Measurements from ENCODE around the gene ASB3.
"Not testable (repeated sequence)": the region's sequence is repeated elsewhere in the genome, so short reads cannot be mapped to it uniquely, and the experiment has no call there.

ASB3 gene

DNA sequence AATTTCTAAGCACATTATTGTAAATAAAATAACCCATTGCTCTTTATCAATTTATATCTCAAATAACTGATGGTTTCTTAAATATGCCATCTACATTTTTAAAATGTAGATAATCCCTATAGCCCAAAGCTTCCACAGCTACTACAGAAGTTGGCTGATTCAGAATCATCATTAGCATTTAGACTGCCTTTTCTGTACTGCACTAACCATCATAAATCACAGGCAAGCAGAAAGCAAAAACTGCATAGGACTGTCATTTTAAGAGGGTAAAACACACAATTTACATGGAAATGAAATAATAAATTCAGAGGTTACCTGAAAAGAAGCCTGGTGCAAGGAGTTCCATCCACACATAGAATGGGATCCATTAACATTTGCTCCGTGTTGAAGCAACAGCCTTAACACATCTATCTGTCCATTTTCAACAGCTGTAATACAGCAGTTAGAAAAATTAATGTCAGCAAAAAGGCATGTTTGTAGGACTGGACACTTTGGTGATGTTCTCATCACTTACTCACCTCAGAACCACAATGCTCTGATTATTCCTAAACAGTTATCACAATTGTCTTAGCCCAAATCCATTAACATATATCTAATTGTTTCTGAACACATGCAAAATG, 57.5 kb downstream of the ASB3 start:
- no peak for DNase-seq (ENCODE audit: low read depth)

DNA sequence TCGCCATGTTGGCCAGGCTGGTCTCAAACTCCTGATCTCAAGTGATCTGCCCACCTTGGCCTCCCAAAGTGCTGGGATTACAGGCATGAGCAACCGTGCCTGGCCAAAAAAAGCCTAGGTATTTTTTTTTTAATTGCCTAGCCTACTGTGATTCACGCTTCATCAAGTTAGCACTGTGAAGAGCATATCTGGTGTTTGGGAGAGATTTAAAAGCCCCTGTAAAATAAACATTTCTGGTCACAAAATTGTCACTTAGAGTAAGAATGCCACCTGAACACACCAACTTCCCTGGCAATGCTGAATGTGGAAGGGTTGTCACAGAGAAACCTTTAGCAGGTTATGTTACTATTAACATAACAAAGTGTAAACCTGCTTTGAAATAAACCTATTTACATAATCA, 58.8 kb downstream of the ASB3 start:
- no peak for DNase-seq (ENCODE audit: low read depth)

DNA sequence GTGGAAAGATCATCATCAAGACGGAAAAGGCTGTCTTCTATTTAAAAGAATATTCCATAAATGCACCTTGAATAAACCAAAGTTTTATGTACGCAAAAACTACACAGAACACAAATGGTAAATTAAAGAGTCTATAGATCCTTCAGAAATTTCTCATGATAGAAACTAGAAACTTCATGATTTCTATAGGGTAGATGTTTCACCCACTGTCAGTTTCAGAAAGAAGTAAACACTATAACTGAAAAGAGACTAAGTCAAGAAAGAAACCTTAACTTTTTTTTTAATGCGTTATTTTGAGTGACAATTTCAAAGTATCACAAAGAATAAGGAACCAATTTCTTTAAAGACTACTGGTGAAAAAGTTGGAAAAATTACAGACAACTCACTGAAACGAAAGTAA, 61.1 kb downstream of the ASB3 start:
- DNase-seq (ENCODE audit: low read depth), result no peak

- DNase-seq (ENCODE audit: low read depth), result peak; percentile 84
Measured at GRCh38 chr2:53724536-53724935, 62.2 kb downstream of the ASB3 start.

- DNase-seq (ENCODE audit: low read depth), result not testable (repeated sequence)
Measured at GRCh38 chr2:53720944-53721343, 65.8 kb downstream of the ASB3 start.

GRCh38 chr2:53715568-53715967, 71.2 kb downstream of the ASB3 start:
- DNase-seq (ENCODE audit: low read depth), result peak; percentile 15

GRCh38 chr2:53711271-53711780, 75.4 kb downstream of the ASB3 start:
- no peak for DNase-seq (ENCODE audit: low read depth)

- no peak for DNase-seq (ENCODE audit: low read depth)
Measured at GRCh38 chr2:53708988-53709387, 77.8 kb downstream of the ASB3 start.

DNA sequence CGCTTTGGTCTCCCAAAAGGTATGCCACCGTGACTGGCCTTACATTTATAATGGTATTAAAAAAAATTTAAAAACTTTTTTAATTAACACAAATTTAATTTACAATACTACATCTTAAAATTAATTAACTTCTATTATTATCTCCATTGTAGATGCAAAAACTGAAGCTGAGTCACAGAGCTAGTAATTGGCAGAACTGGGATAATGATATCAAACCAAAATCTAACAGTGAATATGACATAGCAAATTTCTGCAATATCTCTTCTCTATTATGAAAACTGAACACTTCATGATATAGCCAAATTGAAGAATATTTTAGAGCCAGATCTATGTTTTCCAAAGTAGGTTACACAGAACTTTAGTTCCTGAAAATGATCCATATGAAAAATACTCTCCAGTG, 85.5 kb downstream of the ASB3 start:
- DNase-seq (ENCODE audit: low read depth), result no peak

- DNase-seq (ENCODE audit: low read depth), result no peak
Measured at GRCh38 chr2:53697686-53698085, 89.1 kb downstream of the ASB3 start.

GRCh38 chr2:53697092-53697491, 89.7 kb downstream of the ASB3 start:
- DNase-seq (ENCODE audit: low read depth), result no peak

DNA sequence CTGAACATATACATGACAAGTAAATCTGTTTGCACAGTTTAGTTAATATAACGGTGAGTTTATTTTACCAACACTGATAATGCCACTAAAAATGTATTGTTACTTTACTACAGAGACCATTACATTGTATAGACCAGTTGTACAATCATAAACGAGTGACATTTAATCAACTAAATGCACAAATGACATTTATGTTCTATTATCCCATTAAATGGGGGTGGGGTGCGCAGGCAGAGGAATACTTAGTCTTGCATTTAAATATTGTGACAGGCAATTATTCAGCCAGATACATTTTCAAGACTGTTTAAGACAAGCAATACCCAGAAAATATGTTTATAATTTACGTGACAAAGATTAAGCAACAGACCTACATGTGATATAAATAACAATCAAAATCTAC, 91.2 kb downstream of the ASB3 start:
- DNase-seq (ENCODE audit: low read depth), result no peak

DNA sequence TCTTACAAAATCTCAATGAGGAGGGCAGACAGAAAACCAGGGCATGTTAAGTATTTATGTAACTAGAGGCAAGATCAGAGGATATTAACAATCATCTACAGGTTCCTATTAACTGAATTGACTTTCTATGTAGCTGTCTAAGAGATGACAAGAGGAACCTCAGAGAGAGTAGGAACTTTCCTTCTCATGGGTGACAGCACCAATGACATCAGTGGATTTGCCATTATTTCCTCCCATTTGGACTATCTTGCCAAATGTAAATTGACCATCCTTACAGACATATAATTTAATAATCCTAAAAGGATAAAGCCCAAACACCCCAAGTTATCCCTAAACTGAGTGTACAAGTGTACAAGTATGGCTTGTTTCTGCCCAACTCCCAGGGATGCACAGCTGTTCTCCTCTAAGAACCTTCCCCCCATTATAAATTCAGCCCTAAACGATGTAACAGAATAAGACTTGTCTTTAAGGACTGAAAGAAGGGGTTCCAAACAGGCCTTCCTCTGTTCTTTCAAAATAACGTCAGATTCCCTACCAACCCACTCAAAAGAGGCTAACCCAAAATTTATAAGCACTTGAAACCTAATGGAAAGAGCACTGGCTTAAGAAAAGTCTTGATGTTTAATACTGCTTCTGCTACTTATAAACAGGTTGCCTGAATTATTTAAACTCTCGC, 92.5 kb downstream of the ASB3 start:
- no peak for DNase-seq (ENCODE audit: low read depth)

- DNase-seq (ENCODE audit: low read depth), result no peak
Measured at GRCh38 chr2:53690876-53691275, 95.9 kb downstream of the ASB3 start.

- DNase-seq (ENCODE audit: low read depth), result peak; percentile 64
Measured at GRCh38 chr2:53672881-53673522, 113.8 kb downstream of the ASB3 start.

DNA sequence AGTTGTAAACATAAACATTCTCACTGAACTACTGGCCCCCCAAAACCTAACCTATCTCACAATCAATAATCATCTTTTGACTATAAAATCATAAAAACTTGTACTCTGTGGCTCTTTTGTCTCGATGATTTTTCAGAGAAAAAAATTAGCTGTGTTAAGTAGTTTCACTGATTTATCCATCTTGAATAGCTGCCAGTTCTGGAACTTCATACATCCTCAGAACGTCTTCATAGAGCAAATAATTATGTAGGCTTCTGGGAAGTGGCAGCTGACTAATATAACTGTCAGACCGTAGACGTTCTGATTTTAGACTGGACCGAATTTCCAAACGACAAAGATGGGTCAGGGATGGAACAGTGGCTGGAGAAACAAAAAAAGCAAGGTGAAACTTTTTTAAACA, 116.4 kb downstream of the ASB3 start:
- peak; percentile 31 for DNase-seq (ENCODE audit: low read depth)

DNA sequence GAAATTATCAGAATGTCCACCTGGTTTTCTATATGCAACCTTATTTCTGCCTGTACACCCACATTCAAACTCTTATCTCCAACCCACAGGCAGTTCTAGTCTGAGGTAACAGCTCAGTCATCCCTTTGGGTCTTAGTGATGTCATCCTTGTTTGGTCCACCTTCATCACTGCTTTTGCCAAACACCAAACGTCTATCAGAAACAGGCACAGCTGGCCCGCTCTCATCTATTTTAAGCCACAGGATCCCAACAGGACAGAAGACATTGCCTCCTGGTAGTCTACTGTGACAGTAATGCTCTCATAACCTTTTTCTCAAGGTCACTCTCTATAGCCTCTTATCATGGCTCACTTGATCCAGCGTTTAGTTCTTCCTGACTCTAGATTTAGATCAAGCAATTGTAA, 118.1 kb downstream of the ASB3 start:
- peak; percentile 53 for DNase-seq (ENCODE audit: low read depth)

- DNase-seq (ENCODE audit: low read depth), result not testable (repeated sequence)
Measured at GRCh38 chr2:53667130-53667529, 119.6 kb downstream of the ASB3 start.

DNA sequence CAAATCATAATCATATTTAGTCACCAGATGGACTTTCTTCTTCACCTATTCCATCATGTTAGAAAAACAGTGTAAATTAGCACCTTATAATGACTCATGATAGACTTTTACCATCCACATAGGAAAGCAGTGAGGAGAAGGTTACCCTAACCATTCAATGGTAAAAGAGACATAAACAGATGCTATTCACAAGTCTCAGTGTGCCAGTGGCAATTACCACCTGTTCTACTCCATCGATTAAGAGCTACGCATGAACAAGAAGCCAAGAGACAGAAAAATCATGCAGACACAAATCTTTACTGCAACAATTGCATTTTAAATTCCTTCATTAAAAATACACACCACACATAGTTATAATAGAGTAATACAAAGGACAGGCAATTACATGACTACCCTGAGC, 125.9 kb downstream of the ASB3 start:
- no peak for DNase-seq (ENCODE audit: low read depth)

DNA sequence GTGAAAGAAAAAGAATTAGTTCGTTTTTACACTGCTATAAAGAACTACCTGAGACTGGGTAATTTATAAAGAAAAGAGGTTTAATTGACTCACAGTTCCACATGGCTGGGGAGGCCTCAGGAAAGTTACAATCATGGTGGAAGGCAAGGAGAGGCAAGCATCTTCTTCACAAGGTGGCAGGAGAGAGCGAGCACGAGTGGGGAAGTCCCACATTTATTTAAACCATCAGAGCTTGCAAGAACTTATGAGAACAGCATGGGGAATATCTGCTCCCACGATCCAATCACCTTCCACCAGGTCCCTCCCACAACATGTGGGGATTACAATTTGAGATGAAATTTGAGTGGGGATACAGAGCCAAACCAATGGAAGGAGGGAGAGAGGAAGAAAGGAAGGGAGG, 128.3 kb downstream of the ASB3 start:
- DNase-seq (ENCODE audit: low read depth), result not testable (repeated sequence)

DNA sequence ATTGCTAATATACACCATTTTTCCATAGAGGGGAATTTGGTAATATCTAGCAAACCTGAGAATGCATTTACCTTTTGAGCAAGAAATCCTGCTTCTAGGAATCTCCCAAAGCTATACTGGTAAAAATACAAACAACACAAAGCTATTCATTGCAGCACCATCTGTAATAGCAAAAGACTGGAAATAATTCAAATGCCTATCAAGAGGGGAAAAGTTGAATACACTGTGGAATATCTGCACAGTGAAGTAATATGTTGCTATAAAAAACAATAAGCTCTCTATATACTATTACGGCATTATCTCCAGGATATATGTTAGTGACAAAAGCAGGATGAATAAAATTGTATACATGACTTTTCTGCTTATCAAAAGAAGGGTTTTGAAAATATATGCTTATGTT, 131.5 kb downstream of the ASB3 start:
- no peak for DNase-seq (ENCODE audit: low read depth)

DNA sequence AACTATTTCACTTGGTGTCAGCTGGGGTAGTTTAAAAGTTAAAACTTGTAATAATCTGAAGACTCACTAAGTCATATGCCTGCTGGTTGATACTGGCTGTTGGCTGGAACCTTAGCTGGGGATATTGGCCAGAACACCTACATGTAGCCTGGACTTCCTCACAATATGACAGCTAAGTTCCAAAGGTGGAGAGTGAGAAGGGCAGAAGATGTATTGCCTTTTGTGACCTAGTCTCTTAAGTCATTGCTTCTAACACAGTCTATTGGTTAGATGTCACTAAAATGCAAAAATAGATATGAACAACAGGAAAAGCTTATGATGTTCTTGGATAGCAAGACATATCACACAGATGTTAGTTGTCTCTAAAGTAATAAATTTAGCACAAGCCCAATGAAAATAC, 132.4 kb downstream of the ASB3 start:
- no peak for DNase-seq (ENCODE audit: low read depth)

DNA sequence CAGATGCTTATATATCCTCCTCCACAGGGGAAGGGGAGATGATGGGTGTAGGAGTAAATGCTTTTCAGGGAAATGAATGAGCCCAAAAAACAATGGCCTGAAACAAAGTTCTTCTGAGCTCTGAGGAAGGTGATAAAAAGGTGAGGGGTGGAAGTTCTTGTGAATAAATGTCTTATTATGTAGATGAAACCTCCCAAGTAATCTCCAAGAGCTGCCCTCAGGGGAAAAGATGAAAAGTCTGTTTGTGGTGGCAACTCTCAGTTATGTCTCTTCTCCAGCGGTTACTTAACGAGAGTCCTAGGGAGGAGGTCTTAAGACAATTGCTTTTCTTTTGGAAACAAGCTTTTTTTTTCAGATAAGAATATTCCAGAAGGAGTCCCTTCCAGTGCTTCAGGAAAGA, 134.6 kb downstream of the ASB3 start:
- no peak for DNase-seq (ENCODE audit: low read depth)
